ENCODE measurements around the gene PLPP4. TPM values are rescaled to one million over a fixed set of nuclear protein-coding genes. Genes with fewer than 3 reads are reported as not detected.
"Not testable (repeated sequence)": the region's sequence is repeated elsewhere in the genome, so short reads cannot be mapped to it uniquely, and the experiment has no call there.

Gene PLPP4
- polyA plus RNA-seq, 5 donors: 0.13 to 0.21 (median 0.18) TPM; not detected in 2

DNA sequence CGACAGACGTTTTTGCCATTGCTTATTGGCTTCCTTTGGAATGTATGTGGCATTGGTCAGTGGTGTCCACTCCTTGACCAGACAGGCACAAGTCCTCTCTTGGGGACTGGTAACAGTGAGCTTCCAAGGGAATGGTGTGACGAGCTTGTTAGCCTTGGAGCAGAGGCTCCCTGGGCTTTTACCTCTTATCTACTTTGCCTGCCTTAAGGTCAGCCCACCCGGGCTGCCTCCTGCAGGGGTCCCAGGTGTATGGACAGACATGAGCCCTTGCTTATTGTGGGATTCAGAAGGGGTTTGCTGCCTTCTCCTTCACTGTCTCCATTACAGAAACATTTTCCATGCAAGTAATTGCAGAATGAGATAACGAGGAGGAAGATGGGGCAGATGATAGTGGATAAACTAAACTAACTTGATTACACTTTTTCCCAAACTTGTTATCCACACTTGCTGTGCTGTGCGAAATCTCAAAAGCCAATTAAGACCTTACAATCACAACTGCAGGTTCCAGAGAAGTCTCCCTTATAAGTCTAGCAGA is 29.7 kb downstream of the PLPP4 start:
- no peak for DNase-seq

DNA sequence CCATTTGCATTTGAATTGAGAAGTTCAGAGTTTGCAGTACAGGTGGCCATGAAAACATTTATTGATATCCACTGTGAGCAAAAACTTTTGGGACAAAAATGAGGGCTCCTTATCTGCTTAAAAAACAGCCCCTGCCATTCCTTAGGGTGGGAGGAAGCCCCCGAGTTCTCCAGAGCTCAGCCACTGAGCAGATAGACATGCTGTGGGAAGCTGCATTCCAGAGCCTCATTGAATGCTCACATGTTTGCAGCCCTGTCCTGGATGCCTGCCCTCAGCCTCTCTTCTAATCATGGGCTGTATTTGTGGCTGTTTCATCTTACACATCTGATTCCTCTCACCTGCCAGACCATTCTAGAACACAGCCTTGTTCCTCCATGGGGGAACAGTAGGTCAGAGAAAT is 33.3 kb downstream of the PLPP4 start:
- DNase-seq: no peak

DNA sequence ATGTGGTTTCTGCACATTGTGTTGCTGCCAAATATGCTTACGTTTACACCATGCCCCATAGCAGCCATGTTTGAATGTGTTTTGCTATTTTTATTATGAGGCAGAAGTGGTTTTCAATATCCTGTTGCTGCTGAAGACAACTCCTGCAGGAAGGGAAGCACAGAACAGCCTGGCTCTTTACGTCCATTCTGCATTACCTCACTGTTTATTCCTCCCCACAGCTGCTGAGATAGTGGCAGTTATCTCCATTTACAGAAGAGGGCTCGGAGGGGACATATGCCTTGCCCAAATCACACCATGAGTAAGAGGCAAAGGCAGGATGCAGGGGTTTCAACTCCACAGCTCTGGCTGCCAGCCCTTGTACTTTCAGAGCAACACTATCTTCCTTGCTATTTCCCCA is 35.3 kb downstream of the PLPP4 start:
- DNase-seq: no peak

DNA sequence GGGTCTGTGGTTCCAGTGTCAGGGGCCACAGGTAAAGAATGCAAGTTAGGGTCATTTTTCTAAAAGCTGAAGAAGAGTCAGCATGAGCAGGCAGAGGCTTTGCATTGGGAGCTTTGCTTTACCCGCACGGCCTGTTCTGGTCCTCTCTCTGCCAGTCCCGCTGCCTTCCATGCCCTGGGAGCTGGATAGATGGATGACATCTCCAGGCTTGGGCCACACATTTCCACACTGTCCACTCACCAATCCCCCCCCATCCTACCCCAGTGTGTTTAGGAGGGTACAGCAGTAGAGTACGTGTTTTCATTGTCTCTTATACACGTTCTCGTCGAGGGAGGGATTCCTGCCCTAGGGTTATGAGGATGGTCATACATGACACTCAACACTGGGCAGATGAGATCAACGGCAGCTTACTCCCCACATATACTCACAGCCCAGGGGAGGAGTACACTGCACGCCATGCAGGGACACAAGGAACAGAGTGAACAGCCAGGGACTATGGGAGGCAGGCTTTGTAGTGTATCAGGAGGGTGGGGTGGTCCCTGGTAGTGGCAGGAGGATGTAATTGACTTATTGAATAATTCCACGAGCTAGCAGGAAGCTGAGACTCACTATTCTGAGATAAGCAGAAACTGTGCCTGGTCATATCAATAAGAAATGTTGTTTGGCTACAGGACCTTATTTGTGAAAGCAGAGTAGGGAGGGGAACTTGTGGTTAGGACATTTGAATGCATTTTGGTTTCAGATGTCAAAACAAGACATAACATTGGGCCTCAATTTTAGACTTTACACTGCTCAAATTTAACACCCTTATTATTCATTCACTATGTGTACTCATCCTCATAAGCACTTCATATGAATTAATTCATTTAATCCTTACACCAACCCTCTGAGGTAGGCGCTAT is 36.6 kb downstream of the PLPP4 start:
- no peak for DNase-seq

DNA sequence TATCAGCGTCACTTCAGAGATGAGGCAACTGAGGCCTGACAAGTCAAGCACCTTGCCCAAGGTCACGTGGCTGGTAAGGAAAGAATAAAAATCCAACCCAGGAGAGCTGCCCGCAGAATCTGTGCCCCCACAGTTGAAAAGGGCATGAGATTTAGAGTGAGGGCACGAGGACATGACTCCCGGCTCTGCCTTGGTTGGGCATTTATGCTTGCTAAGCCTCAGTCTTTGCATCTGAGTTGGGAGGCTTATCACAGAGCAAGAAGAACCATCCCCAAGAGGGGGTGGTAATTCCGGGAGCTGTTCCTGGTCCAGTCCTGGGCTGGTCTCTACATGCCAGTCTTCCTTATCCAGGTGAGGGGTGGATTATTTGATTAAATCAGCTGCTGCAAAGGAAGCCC is 37.3 kb downstream of the PLPP4 start:
- DNase-seq: no peak

DNA sequence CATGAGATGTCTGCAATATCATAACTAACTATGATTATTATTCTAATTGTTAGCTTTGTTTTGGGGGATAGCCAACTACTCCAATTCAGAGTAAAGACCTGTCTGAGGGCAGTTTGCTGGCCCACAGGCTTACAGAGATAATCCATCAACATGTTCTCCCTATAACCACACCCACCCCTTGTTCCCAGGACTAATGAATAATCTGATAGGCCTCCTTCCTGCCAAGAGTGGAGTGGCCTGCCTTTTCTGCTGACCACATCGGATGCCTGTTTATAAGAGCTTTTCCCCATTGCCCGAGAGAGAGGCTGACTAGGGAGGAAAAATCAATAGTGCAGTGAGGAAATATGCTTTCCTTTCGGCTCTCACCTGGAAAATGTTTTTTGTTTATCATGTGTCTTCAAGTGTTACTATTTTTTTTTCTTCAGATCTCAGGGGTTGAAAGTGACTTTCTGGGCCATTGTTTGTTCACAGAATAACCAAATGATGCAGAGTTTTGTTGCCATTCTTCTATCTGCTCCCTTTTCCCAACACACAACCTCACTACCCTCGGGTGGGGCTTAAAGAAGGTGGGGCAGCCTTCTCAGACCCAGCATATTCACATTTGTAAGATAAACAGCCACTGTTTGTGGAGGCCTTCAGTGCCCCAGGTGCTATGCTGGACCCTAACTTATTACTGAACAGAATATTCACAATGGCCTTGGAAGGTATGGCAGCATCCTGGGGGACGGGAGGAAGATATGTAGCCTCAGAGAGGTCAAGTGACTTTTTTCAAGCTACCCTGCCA is 38.4 kb downstream of the PLPP4 start:
- DNase-seq: no peak

DNA sequence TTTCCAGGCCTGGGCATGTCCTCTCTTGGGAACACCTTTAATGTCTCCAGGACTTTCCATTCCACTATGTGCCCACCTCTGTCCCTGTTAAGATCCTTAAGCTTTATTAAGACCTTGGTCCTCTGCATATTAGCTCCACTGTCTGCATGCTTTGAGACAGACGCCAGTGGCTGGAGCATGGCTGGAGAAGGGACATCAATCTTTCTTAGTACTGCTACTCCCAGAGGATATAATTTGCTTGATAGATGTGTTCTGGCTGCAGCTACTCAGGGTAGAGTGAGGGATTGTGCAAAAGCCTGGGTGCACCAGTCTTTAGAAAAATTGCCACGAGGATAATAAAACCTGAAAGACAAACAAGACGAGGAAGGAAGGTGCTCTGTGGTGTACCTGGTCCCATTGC is 42.9 kb downstream of the PLPP4 start:
- DNase-seq: no peak

DNA sequence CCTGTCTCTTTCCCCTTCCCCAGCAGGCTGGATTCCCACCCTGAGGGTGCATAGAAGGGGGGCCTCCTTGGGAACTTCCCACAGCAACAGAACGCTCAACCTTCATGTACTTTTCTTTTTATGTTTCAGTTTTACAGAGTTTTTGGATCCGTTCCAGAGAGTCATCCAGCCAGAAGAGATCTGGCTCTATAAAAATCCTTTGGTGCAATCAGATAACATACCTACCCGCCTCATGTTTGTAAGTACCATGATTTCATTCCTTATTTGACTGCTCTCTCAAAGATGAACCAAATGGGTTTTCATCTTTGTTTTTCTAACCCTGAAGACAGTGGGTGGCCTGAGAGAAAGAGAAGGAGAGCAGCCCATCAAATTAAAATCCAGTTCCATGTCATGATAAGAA is 46.7 kb downstream of the PLPP4 start:
- DNase-seq: no peak

DNA sequence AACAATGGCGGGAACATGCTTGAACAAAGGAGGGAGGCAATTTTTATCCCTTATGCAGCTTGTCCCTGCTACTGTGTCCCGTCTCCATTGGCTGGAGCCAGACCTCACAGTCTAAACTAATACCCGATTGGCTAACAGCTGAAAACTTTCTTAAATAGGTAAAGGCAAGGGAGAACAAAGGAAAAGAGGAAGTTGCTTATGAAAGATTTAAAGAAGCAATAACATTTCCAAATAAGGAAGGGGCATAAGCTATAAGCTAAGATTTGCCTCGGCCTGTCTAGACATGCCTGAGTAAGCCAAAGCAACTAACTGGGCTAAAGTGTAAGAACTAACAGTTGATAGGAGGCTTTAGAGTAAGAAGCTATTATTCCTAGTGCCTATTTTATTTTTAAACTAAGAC is 47.2 kb downstream of the PLPP4 start:
- not testable (repeated sequence) for DNase-seq

DNA sequence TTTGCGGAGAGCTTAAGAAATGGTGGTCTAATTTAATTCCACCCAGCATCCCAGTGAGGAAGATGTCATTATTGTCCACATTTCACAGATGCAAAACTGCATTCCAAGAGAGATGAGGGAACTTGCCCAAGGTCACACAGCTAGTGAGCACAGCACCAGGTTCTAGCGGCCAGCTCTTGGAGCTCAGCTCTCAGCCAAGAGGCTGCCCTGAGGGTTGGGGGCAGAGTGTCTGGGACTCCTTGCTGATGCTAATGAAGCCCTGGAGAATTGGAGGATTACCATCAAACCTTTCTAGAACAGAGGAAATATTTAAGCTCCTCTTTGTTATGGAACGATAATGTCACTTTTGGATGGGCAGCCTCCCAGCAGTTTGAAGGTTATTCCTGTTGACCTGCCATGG is 48.0 kb downstream of the PLPP4 start:
- no peak for DNase-seq

DNA sequence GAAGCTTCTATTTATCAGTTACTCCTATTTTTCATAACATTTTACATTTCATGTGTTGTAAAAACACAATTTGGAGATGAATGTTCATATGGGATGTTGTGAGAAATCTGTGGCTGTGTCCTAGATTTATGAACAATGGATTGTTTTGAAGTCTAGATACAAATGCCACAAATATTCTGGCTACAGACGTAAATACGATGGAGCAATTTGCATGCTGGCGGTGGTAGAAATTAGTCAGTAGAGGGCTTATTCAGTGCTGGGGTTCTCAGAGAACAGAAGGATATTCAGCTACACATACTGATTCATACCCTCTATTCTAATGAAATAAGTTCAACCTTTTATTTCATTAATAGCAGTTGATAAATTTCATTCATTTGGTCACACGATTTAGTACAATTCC is 48.8 kb downstream of the PLPP4 start:
- no peak for DNase-seq

DNA sequence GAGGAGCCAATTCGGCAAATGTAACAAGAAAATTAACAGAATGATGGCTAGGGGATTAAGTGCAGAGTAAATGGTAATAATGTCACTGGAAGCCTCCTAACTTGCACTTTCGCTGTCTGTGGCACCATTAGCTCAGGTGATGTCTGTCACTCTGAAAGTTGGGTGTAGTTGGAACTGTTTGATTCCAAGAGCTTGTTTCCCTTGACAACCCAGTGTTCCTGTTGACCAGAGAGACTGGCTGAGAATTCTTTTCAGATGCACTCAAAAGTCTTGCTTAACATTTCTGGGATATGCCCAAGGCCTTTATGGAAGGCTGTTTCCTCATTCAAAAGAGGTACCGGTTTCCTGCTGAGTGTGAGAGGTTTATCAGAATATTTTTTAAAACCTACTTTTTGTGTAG is 49.6 kb downstream of the PLPP4 start:
- no peak for DNase-seq

DNA sequence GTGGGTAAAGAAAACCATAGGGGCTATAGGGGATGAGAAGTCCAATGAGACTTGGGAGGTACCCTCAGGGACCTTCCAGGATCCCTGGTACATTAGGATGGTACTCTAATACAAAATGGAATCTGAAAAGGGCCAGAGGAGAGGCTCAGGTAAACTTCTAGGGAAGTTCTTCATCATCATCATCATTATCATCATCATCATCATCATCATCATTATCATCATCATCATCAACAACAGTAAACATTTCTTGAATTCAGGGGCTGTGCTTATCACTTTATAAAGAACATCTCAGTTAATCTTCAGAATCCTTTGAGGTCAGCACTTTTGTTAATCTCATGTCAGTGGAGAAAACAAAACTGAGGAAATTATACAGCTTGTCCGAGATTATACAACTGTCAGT is 50.1 kb downstream of the PLPP4 start:
- DNase-seq: no peak

DNA sequence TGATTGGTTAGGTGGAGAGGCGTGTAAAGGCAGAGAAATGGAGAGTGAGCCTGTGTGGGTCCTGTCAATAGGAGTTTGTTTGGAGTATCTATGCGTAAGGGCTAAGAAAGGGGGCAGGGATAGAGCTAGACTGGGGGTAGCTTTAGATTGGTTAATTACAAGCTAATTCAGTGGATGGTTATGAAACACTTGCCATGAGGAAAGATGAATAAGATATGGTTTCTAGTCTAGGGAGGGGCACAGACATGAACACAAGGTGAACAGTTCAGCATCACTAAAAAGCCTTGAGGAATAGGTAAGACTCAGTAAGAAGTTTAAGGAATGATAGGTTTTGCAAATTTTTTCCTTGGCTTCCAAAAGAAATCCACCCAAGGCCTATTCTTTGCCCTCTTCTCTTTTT is 50.6 kb downstream of the PLPP4 start:
- no peak for DNase-seq

DNA sequence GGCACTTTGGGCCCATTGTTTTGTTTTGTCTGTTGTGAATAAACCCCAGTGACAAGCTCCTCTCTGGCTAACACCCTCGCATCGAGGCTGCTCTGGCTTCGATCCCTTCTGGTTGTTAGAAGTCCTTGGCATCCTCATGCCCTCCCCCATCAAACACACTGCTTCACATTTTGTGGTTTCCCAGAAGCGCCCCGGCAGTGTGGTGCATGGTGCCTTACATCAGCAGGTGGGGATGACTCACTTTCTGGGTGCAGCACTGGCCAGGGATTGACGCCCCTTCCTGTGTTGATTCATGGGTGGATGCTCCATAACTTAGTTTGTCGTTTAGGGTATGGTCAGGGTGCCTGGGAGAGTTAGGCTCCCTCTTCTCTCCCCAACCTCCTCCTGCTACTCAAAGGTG is 51.4 kb downstream of the PLPP4 start:
- DNase-seq: no peak

DNA sequence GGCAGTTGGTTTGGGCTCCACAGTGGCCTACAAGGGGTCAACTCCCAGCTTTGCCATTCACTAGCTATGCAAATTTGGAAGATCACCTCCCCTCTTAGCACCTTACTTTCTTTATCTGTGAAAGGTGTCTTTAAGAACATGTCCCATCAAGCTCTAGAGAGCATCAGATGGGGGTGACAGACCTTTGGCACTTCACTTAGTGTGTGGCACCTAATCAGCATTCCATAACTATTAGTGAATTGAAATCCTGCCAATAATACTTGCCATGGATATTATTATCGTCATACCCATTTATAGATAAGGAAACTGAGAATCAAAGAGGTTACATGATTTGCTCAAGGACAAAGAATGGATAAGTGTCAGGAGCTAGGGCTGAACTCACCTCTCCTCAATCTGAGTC is 51.9 kb downstream of the PLPP4 start:
- DNase-seq: no peak

DNA sequence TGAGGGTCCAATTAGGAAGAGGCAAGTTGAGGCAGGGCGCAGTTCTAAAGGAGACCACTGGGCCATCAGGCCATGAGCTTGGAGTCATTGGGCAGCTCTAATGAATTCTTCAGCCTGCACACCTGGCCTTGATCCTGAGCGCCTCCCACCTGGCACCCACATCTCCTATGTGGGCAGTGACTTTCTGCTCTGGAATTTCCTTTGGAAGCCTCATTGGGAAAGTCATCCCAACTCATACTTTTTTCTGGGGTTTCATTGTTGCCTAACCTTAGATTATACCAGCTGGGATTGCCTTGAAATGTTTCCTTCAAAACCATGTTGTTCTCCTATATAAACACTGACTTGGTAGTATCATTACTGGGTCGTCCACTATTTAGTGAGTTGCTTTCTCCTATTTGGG is 54.1 kb downstream of the PLPP4 start:
- no peak for DNase-seq

DNA sequence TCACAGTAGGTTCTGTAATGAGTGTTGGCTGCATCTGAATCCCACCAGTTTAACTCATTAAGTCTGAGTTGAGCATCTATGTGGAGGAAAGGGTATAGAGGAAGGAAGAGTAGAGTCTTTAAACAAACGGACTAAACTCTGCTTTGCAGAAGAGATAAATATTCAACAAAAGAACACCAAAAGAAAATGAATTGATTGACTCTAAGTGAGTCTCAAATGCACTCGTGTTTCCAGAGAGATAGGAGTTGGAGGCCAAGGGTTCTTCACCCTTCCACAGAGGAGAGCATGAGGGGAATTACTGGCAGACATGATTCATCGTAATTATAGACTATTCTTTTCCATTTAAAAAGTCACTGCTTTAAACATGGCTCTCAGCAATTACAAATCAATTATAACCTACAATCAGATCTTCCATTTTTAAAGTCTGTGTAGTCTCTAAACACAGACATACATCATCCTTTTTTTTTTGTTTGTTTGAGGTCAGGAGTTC is 56.3 kb downstream of the PLPP4 start:
- DNase-seq: no peak

DNA sequence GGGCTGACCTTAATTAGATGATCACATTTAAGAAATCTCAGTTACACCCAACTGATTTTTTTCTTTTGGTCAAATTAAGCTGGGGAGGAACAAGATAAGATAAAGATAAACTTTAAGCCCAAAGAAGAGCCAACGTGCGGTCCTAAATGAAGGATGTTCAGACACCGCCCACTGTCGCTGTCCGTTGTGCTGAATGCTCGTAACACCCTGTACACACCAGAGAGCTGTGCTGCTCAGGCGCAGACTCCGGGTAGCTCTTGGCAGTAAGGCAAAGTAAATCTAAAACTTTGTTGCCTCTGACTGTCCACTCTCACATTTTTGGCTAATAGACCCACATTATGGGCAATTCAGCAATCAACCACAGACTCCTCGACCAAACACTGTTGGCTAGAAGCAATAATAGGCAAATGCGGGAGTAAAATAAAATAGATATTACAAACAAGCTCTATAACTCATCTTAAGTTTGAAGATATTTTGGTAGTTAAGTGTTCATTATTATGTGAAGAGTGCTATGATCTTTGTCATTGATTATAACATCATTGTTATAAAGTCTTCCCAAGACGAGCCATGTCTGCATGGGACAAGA is 57.1 kb downstream of the PLPP4 start:
- DNase-seq: peak; percentile 19 to 29

DNA sequence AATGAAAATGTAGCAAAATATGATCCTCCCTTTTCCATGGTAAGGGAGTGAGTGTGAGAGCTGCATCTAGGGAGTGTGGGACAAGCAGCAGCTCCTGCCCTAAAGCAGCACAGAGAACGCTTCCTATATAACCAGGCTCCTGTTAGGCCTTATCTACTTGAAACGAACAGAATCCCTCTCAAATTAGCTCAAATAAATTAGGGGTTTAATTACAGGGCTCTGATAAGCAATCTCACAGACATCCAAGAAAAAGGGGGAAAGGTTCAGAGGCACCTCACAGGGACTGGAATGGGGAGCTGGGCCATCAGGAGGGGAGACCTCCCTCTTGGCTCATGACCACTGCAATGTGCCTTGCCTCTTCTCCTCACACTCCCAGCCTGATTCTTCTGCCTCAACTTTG is 57.9 kb downstream of the PLPP4 start:
- no peak for DNase-seq

DNA sequence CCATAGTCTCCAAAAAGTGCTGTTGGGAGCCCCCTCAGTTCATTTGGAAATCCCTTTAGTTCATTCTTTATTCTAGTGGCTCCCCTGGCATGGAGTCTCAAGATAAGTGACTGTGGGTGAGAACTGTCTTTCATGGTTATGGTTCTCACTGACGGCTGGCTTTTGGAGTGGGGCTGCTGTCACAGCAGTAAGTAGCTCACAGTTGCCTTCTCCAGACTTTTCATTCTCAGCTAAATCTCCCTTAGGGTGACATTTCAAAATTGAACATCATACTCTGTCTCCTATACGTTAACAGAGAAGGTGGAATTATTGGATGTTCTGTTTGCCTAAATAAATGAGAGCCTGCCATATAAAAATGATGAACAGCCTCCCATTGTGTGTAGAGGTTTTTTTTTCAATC is 58.7 kb downstream of the PLPP4 start:
- DNase-seq: no peak

DNA sequence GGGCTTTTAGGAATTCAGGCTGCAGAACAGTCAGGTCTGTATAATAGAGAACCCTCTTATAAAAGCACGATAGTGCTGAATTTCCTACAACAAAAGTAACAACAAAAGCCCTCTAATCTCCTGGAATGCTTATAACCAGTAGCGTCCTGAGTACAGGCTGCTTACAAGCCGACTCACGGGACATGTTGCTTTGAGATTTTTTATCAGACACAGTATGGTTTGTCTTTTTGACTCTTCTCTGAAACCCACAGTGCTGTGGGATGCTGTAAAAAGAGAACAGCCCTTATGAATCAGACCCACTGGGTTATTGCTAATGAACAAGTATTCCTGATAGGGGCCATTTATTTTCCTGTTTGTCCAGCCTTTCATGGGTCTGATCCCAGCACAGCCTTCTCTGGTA is 59.4 kb downstream of the PLPP4 start:
- no peak for DNase-seq
